Measurements from ENCODE around the gene PPM1L.

GRCh38 chr3:160968761-160969160 lies 212.7 kb downstream of the PPM1L start:
- TF ChIP-seq POLR2A (IDR thresholded peaks at IDR 0.05; ENCODE audit: low read length), result no peak
- TF ChIP-seq GATA1 (IDR thresholded peaks at IDR 0.05; ENCODE audit: low read depth, low read length), result no peak

All from erythroblast (primary cell).